ENCODE results near the gene SPDYC. TPM values are rescaled to one million over a fixed set of nuclear protein-coding genes. Genes with fewer than 3 reads are reported as not detected.

Gene SPDYC
- total RNA-seq, 2 donors from 2014 or later: not detected

- peaks cover 11 to 52% of the 10 kb centered on the region in 2 donors for H3K36me3 ChIP-seq
- intact Hi-C loops (cut with DNase I): no loop called here
- no peak overlapping the region for H3K4me3 ChIP-seq
- no peaks in the 10 kb centered on the region for H3K9me3 ChIP-seq
- WGBS: 89% methylated on average over 17 of the region's 17 CpGs
- no peaks in the 10 kb centered on the region for H3K27me3 ChIP-seq (replicated peaks; ENCODE audit: insufficient read depth)
- H3K4me1 ChIP-seq (replicated peaks): no peaks in the 10 kb centered on the region
- no peak for DNase-seq (ENCODE audit: low spot score)
- no peak for TF ChIP-seq CTCF (IDR thresholded peaks at IDR 0.05)
- no peak for TF ChIP-seq POLR2AphosphoS5 (IDR thresholded peaks at IDR 0.05)
- TF ChIP-seq POLR2A (IDR thresholded peaks at IDR 0.05): no peak
- no peak overlapping the region for H3K27ac ChIP-seq
Measured at GRCh38 chr11:65206441-65206841, 36.4 kb downstream of the SPDYC start.

GRCh38 chr11:65206901-65207300 lies 36.9 kb downstream of the SPDYC start:
- Histone ChIP-seq H3K4me1 (replicated peaks) (no peaks in the 10 kb centered on the region), H3K9me3 (no peaks in the 10 kb centered on the region), H3K27me3 (replicated peaks; ENCODE audit: insufficient read depth) (no peaks in the 10 kb centered on the region), H3K4me3 (no peak overlapping the region), H3K36me3 (peaks cover 11 to 55% of the 10 kb centered on the region in 2 donors), H3K27ac (no peak overlapping the region)
- DNase-seq (ENCODE audit: low spot score): no peak
- intact Hi-C loops (cut with DNase I): no loop called here
- no peak for TF ChIP-seq CTCF (IDR thresholded peaks at IDR 0.05)
- WGBS: 86% methylated on average over 7 of the region's 7 CpGs

GRCh38 chr11:65207918-65208784 lies 38.1 kb downstream of the SPDYC start:
- intact Hi-C loops (cut with DNase I): no loop called here
- Histone ChIP-seq H3K4me3 (no peak overlapping the region), H3K27ac (no peak overlapping the region), H3K27me3 (replicated peaks; ENCODE audit: insufficient read depth) (no peaks in the 10 kb centered on the region), H3K36me3 (peaks cover 11 to 55% of the 10 kb centered on the region in 2 donors), H3K9me3 (no peaks in the 10 kb centered on the region), H3K4me1 (replicated peaks) (no peaks in the 10 kb centered on the region)
- no peak for DNase-seq (ENCODE audit: low spot score)
- TF ChIP-seq POLR2A (IDR thresholded peaks at IDR 0.05): no peak
- no peak for TF ChIP-seq POLR2AphosphoS5 (IDR thresholded peaks at IDR 0.05)
- no peak for TF ChIP-seq CTCF (IDR thresholded peaks at IDR 0.05)
- WGBS: 89% methylated on average over 16 of the region's 16 CpGs

DNA sequence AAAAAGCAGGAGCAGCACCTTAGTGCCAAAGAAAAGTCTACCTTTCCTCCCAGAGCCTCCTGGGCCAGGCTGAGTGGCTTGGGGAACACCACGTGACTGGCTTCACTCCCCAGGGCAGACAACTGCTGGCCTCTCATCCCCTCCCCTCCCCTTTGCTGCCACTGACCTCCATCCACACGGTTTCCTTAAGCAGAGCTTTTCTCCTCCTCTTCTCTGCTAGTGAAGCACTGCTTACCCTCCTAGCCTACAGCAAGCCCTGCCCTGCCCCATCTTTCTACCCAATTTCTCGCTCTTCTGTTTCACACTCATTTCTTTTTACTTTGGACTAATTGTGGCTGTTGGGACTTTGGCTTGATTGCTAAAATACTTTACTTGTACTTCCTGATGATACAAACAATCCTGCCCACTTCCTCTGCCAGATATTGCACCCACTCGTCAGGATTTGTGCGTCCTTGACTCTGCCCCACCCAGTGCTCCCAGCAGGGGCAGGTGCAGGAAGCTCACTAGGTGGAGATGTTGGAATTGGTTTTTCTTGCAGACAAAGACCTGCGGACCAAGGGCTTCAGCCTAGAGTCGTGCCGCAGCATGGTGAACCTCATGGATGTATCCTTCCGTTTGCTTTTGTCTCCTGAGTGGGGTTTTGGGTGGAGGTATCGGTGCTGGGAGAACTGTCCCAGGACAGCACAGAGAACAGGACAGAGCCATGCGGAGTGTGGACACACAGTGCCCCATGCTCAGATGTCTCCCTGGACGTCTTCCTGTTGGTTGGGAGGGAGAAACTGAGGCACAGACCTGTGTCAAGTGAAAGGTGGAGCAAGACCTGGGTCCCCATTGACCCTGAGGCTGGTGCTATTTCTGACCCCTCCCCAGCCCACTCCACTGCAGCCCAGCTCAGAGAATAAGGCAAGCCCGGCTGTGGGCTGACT lies 39.0 kb downstream of the SPDYC start:
- Histone ChIP-seq H3K27ac (no peak overlapping the region), H3K4me3 (no peak overlapping the region), H3K27me3 (replicated peaks; ENCODE audit: insufficient read depth) (no peaks in the 10 kb centered on the region), H3K4me1 (replicated peaks) (no peaks in the 10 kb centered on the region), H3K9me3 (no peaks in the 10 kb centered on the region), H3K36me3 (peaks cover 11 to 52% of the 10 kb centered on the region in 2 donors)
- intact Hi-C loops (cut with DNase I): no loop called here
- 74% methylated on average over 13 of the region's 13 CpGs for WGBS
- DNase-seq (ENCODE audit: low spot score): no peak
- no peak for TF ChIP-seq POLR2AphosphoS5 (IDR thresholded peaks at IDR 0.05)
- TF ChIP-seq POLR2A (IDR thresholded peaks at IDR 0.05): no peak
- TF ChIP-seq CTCF (IDR thresholded peaks at IDR 0.05): no peak
